Activated CD8-positive, alpha-beta memory T cell treated with anti-CD3 and anti-CD28 coated beads, Interleukin-2, amount 10 ng/mL, durations not matched to agents 7 days and 5 days (primary cell): ENCODE data around the gene AXIN2. TPM values are rescaled to one million over a fixed set of nuclear protein-coding genes. Genes with fewer than 3 reads are reported as not detected.

Source experiments
- ATAC-seq: fragments of 150-1000 bp; cut with Tn5 transposase; one replicate; pipeline ENCODE4 v1.10.0; 2021; ENCODE audit warnings: moderate library complexity
- CTCF ChIA-PET: fragments of 350-600 bp; sonication (Branson Sonifier 250); formaldehyde crosslinking; loops from one replicate; lab custom pipeline; 2021; ENCODE audit warnings: antibody characterized with exemption; lab: Charles Lee
- DNase-seq: peaks from one replicate; pipeline ENCODE4 v3.0.0-alpha.2; 2020
- H3K27ac Mint-ChIP-seq: one replicate; pipeline ENCODE4 v1.8.0; 2021; ENCODE audit warnings: mild to moderate bottlenecking, mixed read lengths
- H3K27me3 Mint-ChIP-seq: one replicate; pipeline ENCODE4 v1.8.0; 2021; ENCODE audit warnings: mixed read lengths
- H3K36me3 Mint-ChIP-seq: one replicate; pipeline ENCODE4 v1.8.0; 2021; ENCODE audit warnings: mild to moderate bottlenecking, mixed read lengths
- H3K4me1 Mint-ChIP-seq: one replicate; pipeline ENCODE4 v1.8.0; 2021; ENCODE audit warnings: mixed read lengths
- H3K4me3 Mint-ChIP-seq: one replicate; pipeline ENCODE4 v1.8.0; 2021; ENCODE audit warnings: mild to moderate bottlenecking, moderate library complexity, mixed read lengths
- H3K9me3 Mint-ChIP-seq: one replicate; pipeline ENCODE4 v1.8.0; 2022; ENCODE audit warnings: low read depth, mixed read lengths
- total RNA-seq, 2 experiments: library from RNA; stranded (reverse); gene quantifications; one replicate each; pipeline ENCODE4 v1.2.3, GENCODE V29; 2021

The AXIN2 gene
- total RNA-seq, 2 experiments from 2014 or later, result 0.61 to 0.75 TPM

GRCh38 chr17:65568918-65569317, 7.5 kb upstream of the AXIN2 start:
- H3K4me1 Mint-ChIP-seq, result peaks cover 1% of the 10 kb centered on the region
- peaks cover 12% of the 10 kb centered on the region for H3K27me3 Mint-ChIP-seq
- H3K27ac Mint-ChIP-seq, result no peak overlapping the region
- CTCF ChIA-PET, result no interaction called here
- no peaks in the 10 kb centered on the region for H3K9me3 Mint-ChIP-seq
- H3K36me3 Mint-ChIP-seq, result no peaks in the 10 kb centered on the region
- DNase-seq (no peak), ATAC-seq (no peak)
- no peak overlapping the region for H3K4me3 Mint-ChIP-seq

GRCh38 chr17:65567566-65567965, 6.1 kb upstream of the AXIN2 start:
- Mint-ChIP-seq H3K27me3 (peaks cover 12% of the 10 kb centered on the region), H3K4me1 (peaks cover 1% of the 10 kb centered on the region), H3K4me3 (no peak overlapping the region), H3K9me3 (no peaks in the 10 kb centered on the region), H3K36me3 (no peaks in the 10 kb centered on the region), H3K27ac (no peak overlapping the region)
- no peak for ATAC-seq
- DNase-seq, result no peak
- CTCF ChIA-PET, result no interaction called here

GRCh38 chr17:65565559-65565958, 4.1 kb upstream of the AXIN2 start:
- Mint-ChIP-seq H3K27me3 (peaks cover 21% of the 10 kb centered on the region), H3K4me3 (no peak overlapping the region), H3K36me3 (no peaks in the 10 kb centered on the region), H3K4me1 (peaks cover 7% of the 10 kb centered on the region), H3K9me3 (no peaks in the 10 kb centered on the region), H3K27ac (no peak overlapping the region)
- no peak for ATAC-seq
- CTCF ChIA-PET, result no interaction called here
- no peak for DNase-seq

GRCh38 chr17:65564793-65565192, 3.3 kb upstream of the AXIN2 start:
- H3K36me3 Mint-ChIP-seq, result no peaks in the 10 kb centered on the region
- H3K27ac Mint-ChIP-seq, result no peak overlapping the region
- DNase-seq (no peak), ATAC-seq (no peak)
- CTCF ChIA-PET, result no interaction called here
- H3K4me3 Mint-ChIP-seq, result no peak overlapping the region
- no peaks in the 10 kb centered on the region for H3K9me3 Mint-ChIP-seq
- peaks cover 7% of the 10 kb centered on the region for H3K4me1 Mint-ChIP-seq
- H3K27me3 Mint-ChIP-seq, result peaks cover 21% of the 10 kb centered on the region

DNA sequence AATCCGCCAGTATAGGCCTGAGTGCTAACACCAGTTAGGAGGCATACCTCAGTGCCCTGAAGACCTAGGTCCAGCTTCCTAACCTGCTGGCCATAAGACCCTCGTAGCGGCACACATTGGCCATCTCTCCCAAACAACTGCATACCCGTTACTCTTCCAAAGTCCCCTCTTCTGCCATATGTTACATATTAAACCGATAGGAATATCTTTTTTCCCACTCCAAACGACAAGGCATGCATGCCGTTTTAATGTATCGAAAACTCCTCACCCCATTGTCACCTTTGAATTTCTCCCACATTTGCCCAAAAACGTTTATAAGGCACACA, 721 bp upstream of the AXIN2 start:
- peak overlapping the region; percentile 66 for H3K4me3 Mint-ChIP-seq
- no peaks in the 10 kb centered on the region for H3K36me3 Mint-ChIP-seq
- ATAC-seq, result no peak
- H3K27me3 Mint-ChIP-seq, result peaks cover 18% of the 10 kb centered on the region
- no peaks in the 10 kb centered on the region for H3K9me3 Mint-ChIP-seq
- H3K27ac Mint-ChIP-seq, result no peak overlapping the region
- no peak for DNase-seq
- CTCF ChIA-PET, result no interaction called here
- H3K4me1 Mint-ChIP-seq, result peaks cover 17% of the 10 kb centered on the region

GRCh38 chr17:65560628-65561451, 608 bp downstream of the AXIN2 start:
- peak overlapping the region; percentile 66 for H3K4me3 Mint-ChIP-seq
- H3K27ac Mint-ChIP-seq, result no peak overlapping the region
- peaks cover 15% of the 10 kb centered on the region for H3K27me3 Mint-ChIP-seq
- peak; percentile 64 for DNase-seq
- no peaks in the 10 kb centered on the region for H3K36me3 Mint-ChIP-seq
- peak; percentile 58 for ATAC-seq
- CTCF ChIA-PET, result no interaction called here
- no peaks in the 10 kb centered on the region for H3K9me3 Mint-ChIP-seq
- peaks cover 17% of the 10 kb centered on the region for H3K4me1 Mint-ChIP-seq

- CTCF ChIA-PET, result interaction anchor here (0.8 to 4.8 kb wide), 3 partner anchors 141 to 329 kb away, joined by 3 to 40 read pairs (median 5); no protein-coding TSS in a partner anchor
- H3K27ac Mint-ChIP-seq, result no peak overlapping the region
- H3K4me1 Mint-ChIP-seq, result peaks cover 17% of the 10 kb centered on the region
- no peaks in the 10 kb centered on the region for H3K36me3 Mint-ChIP-seq
- peak overlapping the region; percentile 40 for H3K4me3 Mint-ChIP-seq
- H3K27me3 Mint-ChIP-seq, result peaks cover 10% of the 10 kb centered on the region
- DNase-seq (no peak), ATAC-seq (no peak)
- H3K9me3 Mint-ChIP-seq, result no peaks in the 10 kb centered on the region
Measured at GRCh38 chr17:65559804-65560627, 1.4 kb downstream of the AXIN2 start.

DNA sequence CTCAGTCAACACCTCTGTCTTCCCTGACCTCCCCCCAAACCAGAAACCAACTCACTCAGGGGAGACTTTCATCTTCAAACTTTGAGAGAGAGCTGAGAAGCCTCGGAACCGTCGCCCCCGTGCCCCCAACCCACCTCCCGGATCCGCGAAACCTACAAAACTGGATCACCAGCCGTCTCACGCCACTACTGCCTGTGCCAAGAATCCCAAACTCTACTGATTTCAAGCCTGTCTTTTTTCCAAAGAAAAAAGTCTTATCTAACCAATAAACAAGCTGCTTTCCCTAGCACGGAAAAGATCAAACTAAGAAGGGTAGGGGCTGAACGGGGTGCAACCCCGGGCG, 2.0 kb downstream of the AXIN2 start:
- CTCF ChIA-PET, result interaction anchor here (0.8 to 4.8 kb wide), 4 partner anchors 141 to 328 kb away, joined by 3 to 40 read pairs (median 4); no protein-coding TSS in a partner anchor
- Mint-ChIP-seq H3K36me3 (no peaks in the 10 kb centered on the region), H3K4me1 (peaks cover 17% of the 10 kb centered on the region), H3K27me3 (peaks cover 8% of the 10 kb centered on the region), H3K27ac (no peak overlapping the region), H3K4me3 (peak overlapping the region; percentile 40), H3K9me3 (no peaks in the 10 kb centered on the region)
- no peak for DNase-seq
- ATAC-seq, result no peak

GRCh38 chr17:65558683-65559460, 2.6 kb downstream of the AXIN2 start:
- H3K4me3 Mint-ChIP-seq, result peak overlapping the region; percentile 40
- no peak for ATAC-seq

DNA sequence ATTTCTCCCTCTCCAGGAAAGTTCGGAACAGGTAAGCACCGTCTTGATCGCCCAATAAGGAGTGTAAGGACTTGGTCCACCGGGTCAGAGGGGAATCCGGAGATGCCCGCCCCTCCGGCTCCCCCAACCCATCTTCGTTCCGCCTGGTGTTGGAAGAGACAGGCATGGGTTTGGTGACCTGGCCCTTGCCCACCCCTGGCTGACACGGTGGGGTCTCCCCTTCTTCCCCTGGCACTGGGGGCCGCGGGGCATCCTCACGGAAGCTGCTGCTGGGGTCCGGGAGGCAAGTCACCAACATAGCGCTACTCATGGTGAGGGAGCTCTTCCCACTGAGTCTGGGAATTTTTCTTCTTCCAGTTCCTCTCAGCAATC, 3.2 kb downstream of the AXIN2 start:
- no peak for DNase-seq
- Mint-ChIP-seq H3K9me3 (no peaks in the 10 kb centered on the region), H3K4me1 (peaks cover 20% of the 10 kb centered on the region), H3K36me3 (no peaks in the 10 kb centered on the region), H3K27ac (no peak overlapping the region), H3K4me3 (no peak overlapping the region), H3K27me3 (peaks cover 15% of the 10 kb centered on the region)
- no peak for ATAC-seq
- CTCF ChIA-PET, result interaction anchor here (0.6 to 4.8 kb wide), 4 partner anchors 140 to 1155 kb away, joined by 3 to 40 read pairs (median 4); no protein-coding TSS in a partner anchor

More at GRCh38 chr17:65558683-65559460, 2.6 kb downstream of the AXIN2 start:
- H3K27me3 Mint-ChIP-seq, result peaks cover 12% of the 10 kb centered on the region
- H3K4me1 Mint-ChIP-seq, result peaks cover 18% of the 10 kb centered on the region
- CTCF ChIA-PET, result interaction anchor here (0.6 to 4.8 kb wide), 6 partner anchors 140 to 1154 kb away, joined by 3 to 40 read pairs (median 3); no protein-coding TSS in a partner anchor
- no peaks in the 10 kb centered on the region for H3K36me3 Mint-ChIP-seq
- H3K27ac Mint-ChIP-seq, result no peak overlapping the region
- no peaks in the 10 kb centered on the region for H3K9me3 Mint-ChIP-seq
- DNase-seq, result no peak

GRCh38 chr17:65557349-65558310, 3.8 kb downstream of the AXIN2 start:
- CTCF ChIA-PET, result interaction anchor here (0.7 to 4.8 kb wide), 6 partner anchors 18 to 457 kb away, joined by 3 to 40 read pairs (median 4); no protein-coding TSS in a partner anchor
- no peak overlapping the region for H3K4me3 Mint-ChIP-seq
- H3K4me1 Mint-ChIP-seq, result peaks cover 25% of the 10 kb centered on the region
- no peak overlapping the region for H3K27ac Mint-ChIP-seq
- peaks cover 19% of the 10 kb centered on the region for H3K27me3 Mint-ChIP-seq
- ATAC-seq, result no peak
- peak; percentile 43 for DNase-seq
- no peaks in the 10 kb centered on the region for H3K36me3 Mint-ChIP-seq
- H3K9me3 Mint-ChIP-seq, result no peaks in the 10 kb centered on the region

GRCh38 chr17:65556910-65557348, 4.5 kb downstream of the AXIN2 start:
- no peaks in the 10 kb centered on the region for H3K9me3 Mint-ChIP-seq
- H3K4me3 Mint-ChIP-seq, result no peak overlapping the region
- peaks cover 20% of the 10 kb centered on the region for H3K4me1 Mint-ChIP-seq
- H3K27ac Mint-ChIP-seq, result no peak overlapping the region
- peaks cover 14% of the 10 kb centered on the region for H3K27me3 Mint-ChIP-seq
- DNase-seq, result no peak
- no peak for ATAC-seq
- CTCF ChIA-PET, result interaction anchor here (0.7 to 4.8 kb wide), 6 partner anchors 18 to 456 kb away, joined by 3 to 40 read pairs (median 4); no protein-coding TSS in a partner anchor
- no peaks in the 10 kb centered on the region for H3K36me3 Mint-ChIP-seq
